GM19240 (cell line): Measurements from ENCODE around the gene MTMR11.

Experiments
- DNase-seq: peaks from one replicate; pipeline ENCODE4 v3.0.0; 2011; ENCODE audit warnings: low spot score; ENCODE audit not compliant: insufficient read length

MTMR11 gene

DNA sequence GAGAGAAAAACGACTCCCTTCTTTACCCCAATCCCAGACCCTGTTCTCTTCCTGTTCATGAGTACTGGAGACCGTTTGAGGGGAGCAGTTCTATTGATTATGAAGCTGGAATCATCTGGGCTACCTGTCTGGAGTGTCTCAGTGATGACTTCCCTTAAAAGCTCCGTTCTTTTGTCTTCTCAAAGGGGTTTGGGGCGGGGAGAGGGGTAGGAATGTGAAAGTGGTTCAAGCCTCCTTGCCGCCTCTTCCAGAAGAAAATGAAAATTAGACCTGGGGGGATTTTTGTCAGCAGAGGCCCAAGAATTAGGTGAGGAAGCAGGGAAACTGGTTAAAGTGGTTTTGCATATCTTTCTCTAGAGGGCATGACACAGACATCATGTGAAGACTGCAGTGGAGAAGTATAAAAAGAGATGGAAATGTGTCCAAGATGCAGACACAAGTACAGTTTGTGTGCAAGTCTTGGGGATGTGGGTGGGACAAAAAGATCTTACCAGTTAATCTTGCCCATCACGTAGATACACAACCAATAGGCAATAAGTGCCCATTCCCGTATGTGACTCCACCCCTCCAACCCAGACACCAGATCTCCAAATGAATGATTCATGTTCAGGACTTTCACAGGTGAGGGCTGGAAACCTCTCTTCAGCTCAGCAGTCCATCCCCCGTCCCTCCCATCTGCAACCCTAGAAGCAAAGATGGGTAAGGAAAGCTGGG, 470 bp upstream of the MTMR11 start:
- no peak for DNase-seq

- DNase-seq: no peak
These were observed 2.3 kb downstream of the MTMR11 start for GRCh38 chr1:149934356-149934755.

GRCh38 chr1:149933208-149933607, 3.5 kb downstream of the MTMR11 start:
- no peak for DNase-seq

- DNase-seq: no peak
These were observed 4.2 kb downstream of the MTMR11 start for GRCh38 chr1:149932474-149932873.

- DNase-seq: no peak
These were observed 5.4 kb downstream of the MTMR11 start for GRCh38 chr1:149931212-149931790.

DNA sequence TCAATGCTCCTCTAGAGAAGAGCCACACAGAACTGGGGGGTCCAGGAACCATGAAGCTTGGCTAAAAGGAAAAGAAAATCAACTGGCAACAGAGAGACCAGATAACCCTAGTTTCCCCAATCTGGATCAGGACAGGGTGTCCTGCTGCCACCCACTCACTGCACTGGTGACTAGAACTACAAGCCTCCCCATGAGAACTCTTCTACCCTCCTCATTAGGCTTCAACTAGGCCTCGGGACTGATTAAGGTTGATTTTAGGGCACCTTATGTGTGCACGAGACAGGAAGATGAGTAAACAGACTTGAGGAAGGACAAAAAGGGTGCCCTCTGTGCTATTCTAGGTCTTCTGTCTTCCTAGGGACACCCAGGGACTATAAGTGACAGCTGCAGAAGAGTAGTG, 6.8 kb downstream of the MTMR11 start:
- DNase-seq: no peak

DNA sequence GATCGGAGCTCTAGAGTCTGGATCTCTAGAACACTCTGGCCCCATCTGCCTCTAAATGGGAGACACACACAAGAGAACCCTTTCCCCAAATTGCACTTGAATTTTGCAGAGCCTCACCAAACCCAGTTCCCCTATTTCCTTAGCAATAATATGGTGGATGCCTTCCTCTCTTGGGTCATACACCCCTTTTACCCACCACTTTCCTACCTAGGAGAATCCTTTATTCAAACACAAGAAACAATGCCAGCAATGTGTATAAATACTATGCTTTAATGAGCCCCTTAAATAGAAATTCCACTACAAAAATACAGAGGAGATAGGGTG, 8.3 kb downstream of the MTMR11 start:
- DNase-seq: no peak

- DNase-seq: peak; percentile 83
These were observed 8.9 kb downstream of the MTMR11 start, which contains the start of gene SF3B4 for GRCh38 chr1:149927563-149928400. Gene SF3B4, minus strand, starts transcription at chr1:149927803. Its CDS starts 44 bp downstream, at chr1:149927759.

DNA sequence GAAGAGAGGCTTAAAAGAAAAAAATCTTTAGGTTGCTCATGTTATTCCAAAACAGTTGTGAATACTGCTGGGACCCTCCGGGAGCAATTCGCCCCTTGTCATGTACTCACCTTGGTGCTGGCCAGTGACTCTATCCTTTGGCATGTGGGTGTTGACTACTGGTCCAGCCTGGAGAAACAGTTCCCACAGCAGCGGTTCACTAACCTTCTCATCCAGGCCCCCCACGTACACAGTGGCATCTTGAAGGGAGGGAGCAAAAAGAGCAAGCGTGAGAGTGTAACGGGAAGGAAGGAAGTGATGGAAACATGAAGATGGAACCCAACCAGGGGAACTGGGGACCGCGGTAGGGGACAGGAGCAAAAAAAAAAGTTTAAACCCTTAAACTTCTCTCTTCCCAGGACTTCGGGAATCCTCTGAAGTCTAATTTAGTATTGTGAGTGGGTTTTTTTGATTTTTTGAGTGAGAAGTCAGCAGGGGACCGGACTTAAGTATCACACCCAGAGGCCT, 9.6 kb downstream of the MTMR11 start:
- DNase-seq: no peak

GRCh38 chr1:149926296-149926695, 10.4 kb downstream of the MTMR11 start:
- no peak for DNase-seq

- DNase-seq: no peak
These were observed 10.9 kb downstream of the MTMR11 start for GRCh38 chr1:149925751-149926150.

GRCh38 chr1:149925345-149925744, 11.3 kb downstream of the MTMR11 start:
- DNase-seq: no peak

GRCh38 chr1:149923626-149924025, 13.1 kb downstream of the MTMR11 start:
- no peak for DNase-seq

DNA sequence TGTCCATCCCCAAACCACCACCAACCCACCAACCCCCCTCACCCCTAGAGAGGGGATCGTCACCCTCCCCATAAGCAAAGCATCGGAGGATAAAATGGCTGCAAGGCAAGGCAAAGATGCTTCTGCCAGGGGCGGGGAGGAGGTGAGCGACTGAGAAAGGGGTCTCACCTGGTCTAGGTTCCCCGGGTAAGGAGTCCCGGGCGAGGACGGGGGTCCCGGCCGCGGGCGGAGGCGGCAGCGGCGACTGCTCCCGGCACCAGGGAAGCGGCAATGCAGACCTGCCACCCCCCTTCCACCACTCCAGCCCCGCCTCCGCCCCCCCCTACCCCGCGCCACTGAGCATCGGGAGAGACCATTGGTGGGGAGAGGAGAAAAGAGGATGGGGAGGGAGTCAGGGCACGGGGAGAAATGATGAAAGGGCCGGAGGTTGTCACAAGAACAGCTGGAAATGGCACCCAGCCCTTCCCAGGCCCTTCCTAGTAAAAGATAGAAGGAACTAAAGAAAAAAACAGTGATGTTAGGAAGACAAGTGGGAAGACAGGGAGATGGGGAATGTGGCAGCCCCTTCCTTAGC, 19.0 kb downstream of the MTMR11 start, which contains the start of gene SV2A:
Gene SV2A (minus strand): TSS at position 274 of the 574 bp plus-strand sequence. CDS start 4,004 bp downstream, outside the sequence.
- DNase-seq: no peak

DNA sequence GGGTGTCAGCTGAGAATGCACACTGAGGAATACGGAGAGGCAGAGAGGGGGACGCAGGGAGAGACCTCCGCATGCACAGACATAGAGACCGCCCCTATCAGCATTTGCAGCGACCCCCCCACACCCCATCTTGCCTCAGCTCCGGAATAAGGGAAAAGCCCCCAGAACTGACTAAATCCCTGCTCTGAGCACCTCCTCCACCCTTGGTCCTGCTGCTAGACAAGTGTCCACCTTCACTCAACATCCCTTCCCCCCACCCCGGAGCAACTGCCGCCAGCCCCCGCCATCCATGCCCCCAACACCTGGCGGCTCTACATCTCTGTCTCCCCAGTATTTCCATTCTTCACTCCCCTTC, 19.8 kb downstream of the MTMR11 start:
- no peak for DNase-seq

DNA sequence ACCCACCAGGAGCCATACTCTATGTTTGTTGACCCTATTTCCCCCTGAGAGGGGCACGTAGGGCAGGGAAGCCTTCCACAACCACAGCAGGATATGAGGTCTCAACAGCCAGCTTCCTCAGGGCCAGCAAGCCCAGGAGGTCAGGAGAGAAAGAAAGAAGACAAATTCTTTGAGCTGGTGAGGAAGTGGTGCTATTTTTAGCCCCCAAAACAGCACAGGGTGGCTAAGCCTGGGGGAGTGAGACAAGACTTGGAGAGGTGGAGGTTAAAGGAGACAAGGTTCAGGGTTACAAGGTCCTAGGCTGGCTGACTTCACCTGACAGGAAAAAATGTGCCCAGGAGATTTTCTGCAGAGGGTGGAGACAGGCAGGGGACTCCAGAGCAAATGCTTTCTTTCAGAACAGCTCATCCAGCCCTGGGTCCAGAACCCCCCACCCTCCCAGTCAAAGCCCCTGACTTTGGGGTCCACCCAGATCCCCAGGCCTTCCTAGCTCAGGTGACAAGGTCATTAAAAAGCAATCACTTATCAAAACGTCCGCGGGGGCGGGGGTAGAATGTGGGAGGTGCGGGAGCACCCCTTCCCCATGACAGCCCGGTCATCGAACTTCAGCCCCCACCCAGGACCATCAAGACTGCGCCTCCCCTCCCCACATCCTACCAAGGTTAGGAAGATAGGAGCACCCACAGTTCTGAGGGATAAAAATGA, 20.3 kb downstream of the MTMR11 start:
- DNase-seq: no peak

- DNase-seq: no peak
These were observed 21.1 kb downstream of the MTMR11 start for GRCh38 chr1:149915429-149916192.

DNA sequence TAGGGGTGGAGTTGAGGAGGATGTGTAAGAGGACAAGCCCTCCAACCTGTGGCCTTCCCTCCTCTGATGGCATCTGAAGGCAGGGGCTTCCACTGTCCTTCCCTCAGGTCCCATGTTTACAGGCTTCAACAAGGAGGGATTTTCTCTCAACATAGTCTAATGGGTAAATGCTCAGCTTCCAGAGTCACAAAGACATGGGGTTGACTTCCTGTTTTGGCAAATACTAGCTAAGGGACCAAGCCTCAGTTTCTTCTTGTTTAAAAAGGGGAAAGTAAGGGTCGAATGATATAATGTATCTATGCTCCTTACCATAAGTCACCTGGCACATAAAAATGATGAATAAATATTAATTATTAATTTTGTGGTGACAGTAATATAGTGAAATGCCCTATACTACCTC, 22.1 kb downstream of the MTMR11 start:
- no peak for DNase-seq

- no peak for DNase-seq
These were observed 30.1 kb downstream of the MTMR11 start for GRCh38 chr1:149906570-149907075.

- no peak for DNase-seq
These were observed 32.7 kb downstream of the MTMR11 start for GRCh38 chr1:149903836-149904491.
